Measurements from ENCODE around the gene ITPRIP. TPM values are rescaled to one million over a fixed set of nuclear protein-coding genes. Genes with fewer than 3 reads are reported as not detected.

Gene ITPRIP
- total and polyA plus RNA-seq, 10 donors = 7.2 to 37.8 (median 28.2) TPM

GRCh38 chr10:104351061-104351702, 12.9 kb upstream of the ITPRIP start:
- peak overlapping the region in 7 of 8 donors; percentile 67 to 90 (median 88) for H3K27ac ChIP-seq
- intact Hi-C loops (cut with DNase I; ENCODE audit: low total_unique reads) = loop anchor here (2.0 kb wide), 1 partner anchor 46 kb away; no protein-coding TSS in a partner anchor
- H3K27me3 ChIP-seq (replicated peaks in 1 of 7) = peaks cover 0 to 3% (median 0%) of the 10 kb centered on the region in 7 donors
- WGBS, 5 donors = 28 to 55% (median 39%) methylated on average over 2 of the region's 2 CpGs
- TF ChIP-seq, protein P1, sequence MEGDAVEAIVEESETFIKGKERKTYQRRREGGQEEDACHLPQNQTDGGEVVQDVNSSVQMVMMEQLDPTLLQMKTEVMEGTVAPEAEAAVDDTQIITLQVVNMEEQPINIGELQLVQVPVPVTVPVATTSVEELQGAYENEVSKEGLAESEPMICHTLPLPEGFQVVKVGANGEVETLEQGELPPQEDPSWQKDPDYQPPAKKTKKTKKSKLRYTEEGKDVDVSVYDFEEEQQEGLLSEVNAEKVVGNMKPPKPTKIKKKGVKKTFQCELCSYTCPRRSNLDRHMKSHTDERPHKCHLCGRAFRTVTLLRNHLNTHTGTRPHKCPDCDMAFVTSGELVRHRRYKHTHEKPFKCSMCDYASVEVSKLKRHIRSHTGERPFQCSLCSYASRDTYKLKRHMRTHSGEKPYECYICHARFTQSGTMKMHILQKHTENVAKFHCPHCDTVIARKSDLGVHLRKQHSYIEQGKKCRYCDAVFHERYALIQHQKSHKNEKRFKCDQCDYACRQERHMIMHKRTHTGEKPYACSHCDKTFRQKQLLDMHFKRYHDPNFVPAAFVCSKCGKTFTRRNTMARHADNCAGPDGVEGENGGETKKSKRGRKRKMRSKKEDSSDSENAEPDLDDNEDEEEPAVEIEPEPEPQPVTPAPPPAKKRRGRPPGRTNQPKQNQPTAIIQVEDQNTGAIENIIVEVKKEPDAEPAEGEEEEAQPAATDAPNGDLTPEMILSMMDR (IDR thresholded peaks at IDR 0.05 in 8 of 11, conservative IDR thresholded peaks at IDR 0.05 in 3 of 11) = peak in 1 of 11 experiments; percentile 32
- no peak for TF ChIP-seq POLR2AphosphoS5 (IDR thresholded peaks at IDR 0.05)
- DNase-seq = no peak
- H3K36me3 ChIP-seq = no peaks in the 10 kb centered on the region
- H3K4me1 ChIP-seq = peaks cover 9 to 81% (median 57%) of the 10 kb centered on the region in 6 donors
- peak overlapping the region in 1 of 8 donors; percentile 69 for H3K4me3 ChIP-seq
- no peaks in the 10 kb centered on the region for H3K9me3 ChIP-seq

- peak overlapping the region; percentile 39 to 90 (median 86) for H3K27ac ChIP-seq
- peak overlapping the region in 6 of 8 donors; percentile 8 to 69 (median 18) for H3K4me3 ChIP-seq
- WGBS, 5 donors = 27 to 34% (median 30%) methylated on average over 6 of the region's 6 CpGs
- H3K36me3 ChIP-seq = no peaks in the 10 kb centered on the region
- TF ChIP-seq POLR2A (IDR thresholded peaks at IDR 0.05) = no peak
- TF ChIP-seq, protein P1 (IDR thresholded peaks at IDR 0.05 in 8 of 11, conservative IDR thresholded peaks at IDR 0.05 in 3 of 11) = peak; percentile 43 to 83 (median 76)
- DNase-seq = no peak
- H3K4me1 ChIP-seq = peaks cover 9 to 82% (median 60%) of the 10 kb centered on the region in 6 donors
- no peaks in the 10 kb centered on the region for H3K9me3 ChIP-seq
- intact Hi-C loops (cut with DNase I; ENCODE audit: low total_unique reads) = loop anchor here (2.0 kb wide), 1 partner anchor 45 kb away; no protein-coding TSS in a partner anchor
- H3K27me3 ChIP-seq (replicated peaks in 1 of 7) = peaks cover 0 to 1% (median 0%) of the 10 kb centered on the region in 7 donors
These were observed 11.9 kb upstream of the ITPRIP start for GRCh38 chr10:104350127-104350635.

DNA sequence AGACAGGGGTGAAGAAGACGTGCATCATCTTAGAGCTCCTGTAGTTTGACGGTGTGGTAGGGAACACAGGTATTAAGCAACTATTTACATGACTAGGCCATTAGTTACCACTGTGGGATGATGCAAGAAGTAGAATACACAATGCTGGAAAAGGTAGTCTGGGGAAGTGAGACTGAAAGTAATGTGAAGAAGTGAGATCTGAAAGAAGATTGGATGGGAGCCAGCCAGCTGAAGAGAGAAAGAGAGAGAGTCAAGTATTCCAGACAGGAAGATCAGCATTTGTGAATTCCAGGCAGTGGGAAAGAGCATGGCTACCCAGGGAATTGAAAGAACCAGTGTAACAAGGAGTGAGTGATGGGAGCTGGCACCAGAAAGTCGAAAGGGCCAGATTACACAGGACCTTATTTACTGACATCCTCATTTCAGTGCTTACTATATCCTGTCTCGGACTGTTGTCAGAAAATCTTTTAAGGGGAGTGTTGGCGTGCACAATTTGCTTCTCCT, 11.4 kb upstream of the ITPRIP start:
- Histone ChIP-seq H3K9me3 (no peaks in the 10 kb centered on the region), H3K27ac (peak overlapping the region; percentile 39 to 90 (median 86)), H3K36me3 (no peaks in the 10 kb centered on the region), H3K4me1 (peaks cover 9 to 79% (median 60%) of the 10 kb centered on the region in 6 donors), H3K4me3 (peak overlapping the region in 6 of 8 donors; percentile 8 to 69 (median 18)), H3K27me3 (replicated peaks in 1 of 7) (no peaks in the 10 kb centered on the region)
- intact Hi-C loops (cut with DNase I; ENCODE audit: low total_unique reads) = loop anchor here (2.0 kb wide), 1 partner anchor 45 kb away; no protein-coding TSS in a partner anchor
- no peak for DNase-seq
- no peak for TF ChIP-seq POLR2A (IDR thresholded peaks at IDR 0.05)
- TF ChIP-seq POLR2AphosphoS5 (IDR thresholded peaks at IDR 0.05) = peak in 2 of 3 donors; percentile 12 to 62
- WGBS, 5 donors = 21 to 44% (median 25%) methylated on average over 5 of the region's 5 CpGs

GRCh38 chr10:104348601-104349000, 10.3 kb upstream of the ITPRIP start:
- 65 to 85% (median 75%) methylated on average over 2 of the region's 2 CpGs for WGBS, 5 donors
- H3K27ac ChIP-seq = peak overlapping the region in 6 of 8 donors; percentile 1 to 90 (median 87)
- no peak for TF ChIP-seq POLR2AphosphoS5 (IDR thresholded peaks at IDR 0.05)
- no peak for TF ChIP-seq POLR2A (IDR thresholded peaks at IDR 0.05)
- TF ChIP-seq, protein P1 (IDR thresholded peaks at IDR 0.05 in 8 of 11, conservative IDR thresholded peaks at IDR 0.05 in 3 of 11) = no peak
- H3K27me3 ChIP-seq (replicated peaks in 1 of 7) = no peaks in the 10 kb centered on the region
- no peak for DNase-seq
- intact Hi-C loops (cut with DNase I; ENCODE audit: low total_unique reads) = no loop called here
- no peaks in the 10 kb centered on the region for H3K36me3 ChIP-seq
- H3K4me3 ChIP-seq = peak overlapping the region in 1 of 8 donors; percentile 69
- H3K9me3 ChIP-seq = no peaks in the 10 kb centered on the region
- H3K4me1 ChIP-seq = peaks cover 9 to 71% (median 53%) of the 10 kb centered on the region in 6 donors

Measured in spleen (tissue), 11 donors.